Measurements from ENCODE around the gene ATP13A3. TPM values are rescaled to one million over a fixed set of nuclear protein-coding genes. Genes with fewer than 3 reads are reported as not detected.

ATP13A3 gene
- total RNA-seq, 1 donor from 2014 or later, result 74.6 TPM

GRCh38 chr3:194443901-194444300, 42.9 kb downstream of the ATP13A3 start:
- Mint-ChIP-seq H3K27ac (ENCODE audit: unreplicated experiment) (no peak overlapping the region), H3K4me1 (no peaks in the 10 kb centered on the region), H3K9me3 (no peaks in the 10 kb centered on the region), H3K36me3 (ENCODE audit: low read depth) (no peaks in the 10 kb centered on the region), H3K4me3 (no peak overlapping the region), H3K27me3 (ENCODE audit: low read depth) (no peaks in the 10 kb centered on the region)
- no peak for DNase-seq (ENCODE audit: low read depth, low spot score)
- no peak for TF ChIP-seq CTCF (conservative IDR thresholded peaks at IDR 0.05)

GRCh38 chr3:194440756-194441155, 46.0 kb downstream of the ATP13A3 start:
- Mint-ChIP-seq H3K27me3 (ENCODE audit: low read depth) (no peaks in the 10 kb centered on the region), H3K9me3 (no peaks in the 10 kb centered on the region)

GRCh38 chr3:194439881-194440550, 46.8 kb downstream of the ATP13A3 start:
- no peaks in the 10 kb centered on the region for H3K4me1 Mint-ChIP-seq
- H3K4me3 Mint-ChIP-seq, result no peak overlapping the region
- H3K36me3 Mint-ChIP-seq (ENCODE audit: low read depth), result peaks cover 11% of the 10 kb centered on the region
- no peak overlapping the region for H3K27ac Mint-ChIP-seq (ENCODE audit: unreplicated experiment)
- DNase-seq (ENCODE audit: low read depth, low spot score), result no peak
- TF ChIP-seq CTCF (conservative IDR thresholded peaks at IDR 0.05), result no peak
- H3K27me3 Mint-ChIP-seq (ENCODE audit: low read depth), result no peaks in the 10 kb centered on the region
- H3K9me3 Mint-ChIP-seq, result no peaks in the 10 kb centered on the region

More at GRCh38 chr3:194440756-194441155, 46.0 kb downstream of the ATP13A3 start:
- no peak for DNase-seq (ENCODE audit: low read depth, low spot score)
- H3K4me1 Mint-ChIP-seq, result no peaks in the 10 kb centered on the region
- no peak overlapping the region for H3K27ac Mint-ChIP-seq (ENCODE audit: unreplicated experiment)
- H3K36me3 Mint-ChIP-seq (ENCODE audit: low read depth), result peaks cover 8% of the 10 kb centered on the region
- no peak overlapping the region for H3K4me3 Mint-ChIP-seq
- no peak for TF ChIP-seq CTCF (conservative IDR thresholded peaks at IDR 0.05)

- no peak overlapping the region for H3K27ac Mint-ChIP-seq (ENCODE audit: unreplicated experiment)
- no peak for DNase-seq (ENCODE audit: low read depth, low spot score)
- no peaks in the 10 kb centered on the region for H3K9me3 Mint-ChIP-seq
- peaks cover 18% of the 10 kb centered on the region for H3K36me3 Mint-ChIP-seq (ENCODE audit: low read depth)
- no peaks in the 10 kb centered on the region for H3K4me1 Mint-ChIP-seq
- H3K4me3 Mint-ChIP-seq, result no peak overlapping the region
- H3K27me3 Mint-ChIP-seq (ENCODE audit: low read depth), result no peaks in the 10 kb centered on the region
- TF ChIP-seq CTCF (conservative IDR thresholded peaks at IDR 0.05), result no peak
These were observed 52.3 kb downstream of the ATP13A3 start for GRCh38 chr3:194434503-194434902.

- H3K4me3 Mint-ChIP-seq, result no peak overlapping the region
- no peak for DNase-seq (ENCODE audit: low read depth, low spot score)
- peaks cover 21% of the 10 kb centered on the region for H3K36me3 Mint-ChIP-seq (ENCODE audit: low read depth)
- H3K4me1 Mint-ChIP-seq, result no peaks in the 10 kb centered on the region
- no peak for TF ChIP-seq CTCF (conservative IDR thresholded peaks at IDR 0.05)
- no peak overlapping the region for H3K27ac Mint-ChIP-seq (ENCODE audit: unreplicated experiment)
- H3K9me3 Mint-ChIP-seq, result no peaks in the 10 kb centered on the region
- no peaks in the 10 kb centered on the region for H3K27me3 Mint-ChIP-seq (ENCODE audit: low read depth)
These were observed 55.2 kb downstream of the ATP13A3 start for GRCh38 chr3:194431554-194431953.
